ENCODE results near the gene KAZN. TPM values are rescaled to one million over a fixed set of nuclear protein-coding genes. Genes with fewer than 3 reads are reported as not detected.

KAZN gene
- polyA plus RNA-seq, 1 donor (not counting 4 experiments of a cell fraction or from before 2014, with no cell fraction given) = 5.9 TPM

DNA sequence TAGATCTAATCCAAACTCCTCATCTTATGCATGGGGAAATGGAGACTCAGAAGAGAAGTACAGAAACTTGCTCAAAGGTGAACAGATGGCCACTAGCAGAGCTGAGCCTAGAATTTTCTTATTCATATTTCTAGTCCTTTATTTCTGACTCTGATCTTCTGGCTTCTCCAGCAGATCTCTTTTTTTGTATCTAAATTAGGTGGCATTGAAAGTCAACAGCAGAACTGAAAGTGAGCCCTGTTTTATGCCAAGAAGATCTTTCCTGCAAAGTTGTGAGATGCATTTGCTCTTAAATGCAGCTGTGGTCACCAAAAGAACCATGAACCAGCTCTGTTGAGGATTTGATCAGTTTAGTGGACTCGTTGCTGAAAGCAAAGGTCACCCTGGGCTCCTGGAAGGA is 75.5 kb downstream of the KAZN start:
- Histone ChIP-seq H3K9me3 (ENCODE audit: control insufficient read depth, low read depth, low read length) (no peaks in the 10 kb centered on the region), H3K36me3 (ENCODE audit: control insufficient read depth in 2 of 2, extremely low read depth in 1 of 2, insufficient read depth in 2 of 2, low read length in 2 of 2) (no peaks in the 10 kb centered on the region), H3K4me3 (ENCODE audit: control insufficient read depth in 2 of 3, extremely low read depth in 1 of 3, insufficient read depth in 2 of 3, low read depth in 1 of 3, low read length in 3 of 3) (no peak overlapping the region), H3K4me1 (ENCODE audit: control insufficient read depth, extremely low read depth, insufficient read depth, low read length) (no peaks in the 10 kb centered on the region), H3K9me1 (ENCODE audit: control insufficient read depth, extremely low read depth, insufficient read depth, low read length) (no peaks in the 10 kb centered on the region), H3K9ac (ENCODE audit: control insufficient read depth, extremely low read depth, insufficient read depth, low read length) (no peak overlapping the region), H3K4me2 (ENCODE audit: control insufficient read depth, extremely low read depth, insufficient read depth, low read depth, low read length) (no peak overlapping the region), H3K79me2 (ENCODE audit: control insufficient read depth, insufficient read depth, low read length) (no peaks in the 10 kb centered on the region), H3K27me3 (ENCODE audit: control insufficient read depth, extremely low read depth, insufficient read depth, low read length) (no peaks in the 10 kb centered on the region), H3K27ac (ENCODE audit: control insufficient read depth, insufficient read depth, low read length) (no peak overlapping the region), H2AFZ (ENCODE audit: control insufficient read depth, low read length) (no peak overlapping the region), H4K20me1 (ENCODE audit: control insufficient read depth, extremely low read depth, insufficient read depth, low read length) (no peaks in the 10 kb centered on the region)
- FAIRE-seq = no peak
- TF ChIP-seq, protein P1, sequence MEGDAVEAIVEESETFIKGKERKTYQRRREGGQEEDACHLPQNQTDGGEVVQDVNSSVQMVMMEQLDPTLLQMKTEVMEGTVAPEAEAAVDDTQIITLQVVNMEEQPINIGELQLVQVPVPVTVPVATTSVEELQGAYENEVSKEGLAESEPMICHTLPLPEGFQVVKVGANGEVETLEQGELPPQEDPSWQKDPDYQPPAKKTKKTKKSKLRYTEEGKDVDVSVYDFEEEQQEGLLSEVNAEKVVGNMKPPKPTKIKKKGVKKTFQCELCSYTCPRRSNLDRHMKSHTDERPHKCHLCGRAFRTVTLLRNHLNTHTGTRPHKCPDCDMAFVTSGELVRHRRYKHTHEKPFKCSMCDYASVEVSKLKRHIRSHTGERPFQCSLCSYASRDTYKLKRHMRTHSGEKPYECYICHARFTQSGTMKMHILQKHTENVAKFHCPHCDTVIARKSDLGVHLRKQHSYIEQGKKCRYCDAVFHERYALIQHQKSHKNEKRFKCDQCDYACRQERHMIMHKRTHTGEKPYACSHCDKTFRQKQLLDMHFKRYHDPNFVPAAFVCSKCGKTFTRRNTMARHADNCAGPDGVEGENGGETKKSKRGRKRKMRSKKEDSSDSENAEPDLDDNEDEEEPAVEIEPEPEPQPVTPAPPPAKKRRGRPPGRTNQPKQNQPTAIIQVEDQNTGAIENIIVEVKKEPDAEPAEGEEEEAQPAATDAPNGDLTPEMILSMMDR (optimal IDR thresholded peaks at IDR 0.05 in 1 of 3, IDR thresholded peaks at IDR 0.05 in 1 of 3, conservative IDR thresholded peaks at IDR 0.05 in 1 of 3; ENCODE audit: extremely low read depth in 1 of 3, insufficient read depth in 2 of 3, low read length in 3 of 3) = no peak
- TF ChIP-seq EZH2 (IDR thresholded peaks at IDR 0.05; ENCODE audit: low read length) = no peak
- dilution Hi-C loops (cut with MboI; ENCODE audit: extremely low pct_ligation_motif_present, low sequenced_read_pairs) = no loop called here
- DNase-seq (ENCODE audit: low read depth, low spot score) = no peak

DNA sequence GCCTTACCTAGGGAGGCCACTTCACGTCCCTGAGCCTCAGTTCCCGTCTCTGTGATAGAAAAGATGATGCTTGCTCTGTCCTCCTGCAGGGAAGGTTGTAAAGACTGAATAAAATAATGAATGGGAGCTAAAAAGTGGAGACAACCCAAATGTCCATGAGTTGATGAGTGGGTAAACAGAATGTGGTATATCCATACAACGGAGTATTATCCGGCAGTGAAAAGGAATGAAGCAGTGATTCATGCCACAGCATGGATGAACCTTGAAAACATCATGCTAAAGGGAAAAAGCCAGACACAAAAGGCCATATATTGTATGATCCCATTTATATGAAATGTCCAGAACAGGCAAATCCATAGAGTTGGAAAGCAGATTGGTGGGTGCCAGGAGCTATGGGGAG is 77.9 kb downstream of the KAZN start:
- Histone ChIP-seq H3K79me2 (ENCODE audit: control insufficient read depth, insufficient read depth, low read length) (no peaks in the 10 kb centered on the region), H3K27me3 (ENCODE audit: control insufficient read depth, extremely low read depth, insufficient read depth, low read length) (no peaks in the 10 kb centered on the region), H3K9ac (ENCODE audit: control insufficient read depth, extremely low read depth, insufficient read depth, low read length) (no peak overlapping the region), H3K4me1 (ENCODE audit: control insufficient read depth, extremely low read depth, insufficient read depth, low read length) (no peaks in the 10 kb centered on the region), H3K27ac (ENCODE audit: control insufficient read depth, insufficient read depth, low read length) (no peak overlapping the region), H3K36me3 (ENCODE audit: control insufficient read depth in 2 of 2, extremely low read depth in 1 of 2, insufficient read depth in 2 of 2, low read length in 2 of 2) (no peaks in the 10 kb centered on the region), H3K4me2 (ENCODE audit: control insufficient read depth, extremely low read depth, insufficient read depth, low read depth, low read length) (no peak overlapping the region), H3K9me3 (ENCODE audit: control insufficient read depth, low read depth, low read length) (no peaks in the 10 kb centered on the region), H4K20me1 (ENCODE audit: control insufficient read depth, extremely low read depth, insufficient read depth, low read length) (no peaks in the 10 kb centered on the region), H3K4me3 (ENCODE audit: control insufficient read depth in 2 of 3, extremely low read depth in 1 of 3, insufficient read depth in 2 of 3, low read depth in 1 of 3, low read length in 3 of 3) (no peak overlapping the region), H3K9me1 (ENCODE audit: control insufficient read depth, extremely low read depth, insufficient read depth, low read length) (no peaks in the 10 kb centered on the region), H2AFZ (ENCODE audit: control insufficient read depth, low read length) (no peak overlapping the region)
- DNase-seq (ENCODE audit: low read depth, low spot score) (no peak), FAIRE-seq (no peak)
- no peak for TF ChIP-seq EZH2 (IDR thresholded peaks at IDR 0.05; ENCODE audit: low read length)
- TF ChIP-seq, protein P1 (optimal IDR thresholded peaks at IDR 0.05 in 1 of 3, IDR thresholded peaks at IDR 0.05 in 1 of 3, conservative IDR thresholded peaks at IDR 0.05 in 1 of 3; ENCODE audit: extremely low read depth in 1 of 3, insufficient read depth in 2 of 3, low read length in 3 of 3) = no peak
- dilution Hi-C loops (cut with MboI; ENCODE audit: extremely low pct_ligation_motif_present, low sequenced_read_pairs) = no loop called here
